ENCODE data around the gene NTNG1.

DNA sequence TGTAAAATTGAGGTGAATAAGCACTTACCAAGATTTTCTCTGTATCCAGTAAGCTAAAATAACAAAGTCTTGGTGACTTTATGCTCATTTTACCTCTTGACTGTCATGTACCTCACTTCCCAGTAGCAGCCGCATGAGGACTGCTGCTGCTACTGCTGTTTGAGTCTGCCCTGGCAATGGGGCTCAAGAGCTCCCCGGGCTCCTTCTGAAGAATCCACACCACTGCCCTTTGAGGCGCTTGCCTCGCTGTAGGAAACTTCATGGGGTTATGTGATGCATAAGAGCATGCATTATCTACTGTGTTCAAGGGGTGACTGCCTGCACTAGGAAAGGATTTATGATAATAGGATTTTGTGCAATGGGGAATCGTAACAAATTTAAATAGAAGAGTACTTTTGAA is 113.5 kb downstream of the NTNG1 start:
- TF ChIP-seq FOXJ3 (CRISPR knock-in tag; IDR thresholded peaks at IDR 0.05; ENCODE audit: borderline replicate concordance), result no peak
- TF ChIP-seq, protein P1, sequence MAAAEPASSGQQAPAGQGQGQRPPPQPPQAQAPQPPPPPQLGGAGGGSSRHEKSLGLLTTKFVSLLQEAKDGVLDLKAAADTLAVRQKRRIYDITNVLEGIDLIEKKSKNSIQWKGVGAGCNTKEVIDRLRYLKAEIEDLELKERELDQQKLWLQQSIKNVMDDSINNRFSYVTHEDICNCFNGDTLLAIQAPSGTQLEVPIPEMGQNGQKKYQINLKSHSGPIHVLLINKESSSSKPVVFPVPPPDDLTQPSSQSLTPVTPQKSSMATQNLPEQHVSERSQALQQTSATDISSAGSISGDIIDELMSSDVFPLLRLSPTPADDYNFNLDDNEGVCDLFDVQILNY (CRISPR knock-in tag; IDR thresholded peaks at IDR 0.05), result no peak

Measured in WTC11 (cell line).